Panc1 (cell line): ENCODE results near the gene ATP8B3. TPM values are rescaled to one million over a fixed set of nuclear protein-coding genes. Genes with fewer than 3 reads are reported as not detected.

Experiments used
- ATAC-seq: fragments of 200-7000 bp; cut with Tn5 transposase; 2 replicates; pipeline ENCODE4 v1.9.1; 2020; ENCODE audit warnings: mild to moderate bottlenecking, moderate library complexity
- BruUV-seq: library from RNA; stranded (reverse); fragments of 400-500 nt; replicated peaks from 2 replicates; lab custom pipeline; 2021; lab: Mats Ljungman, UMichigan
- CTCF ChIA-PET: fragments of 300-600 bp; sonication (Branson Sonifier 250); formaldehyde crosslinking; loops from one replicate; lab custom pipeline; 2022; ENCODE audit warnings: antibody characterized with exemption; lab: Charles Lee
- POLR2A ChIA-PET: fragments of 300-600 bp; sonication (Branson Sonifier 250); formaldehyde crosslinking; loops from one replicate; lab custom pipeline; 2022; ENCODE audit warnings: antibody characterized with exemption; lab: Charles Lee
- DNase-seq: peaks from one replicate; pipeline ENCODE4 v3.0.0-alpha.2; 2010; ENCODE audit warnings: low read depth, low spot score
- H3K27ac ChIP-seq: 2 replicates; pipeline ENCODE4 v1.5.1; 2011; ENCODE audit warnings: mild to moderate bottlenecking, low read length, inconsistent platforms
- H3K27me3 ChIP-seq: fragments of 200-500 bp; sonication (Bioruptor generic); 2 replicates; pipeline ENCODE4 v1.6.0; 2014; ENCODE audit warnings: low read length, inconsistent platforms; ENCODE audit not compliant: control insufficient read depth, insufficient read depth
- H3K36me3 ChIP-seq: fragments of 200-500 bp; sonication (Bioruptor generic); 2 replicates; pipeline ENCODE4 v1.5.1; 2014; ENCODE audit warnings: inconsistent platforms, mild to moderate bottlenecking, low read length, moderate library complexity; ENCODE audit not compliant: control insufficient read depth, insufficient read depth
- H3K4me1 ChIP-seq: 2 replicates; pipeline ENCODE4 v1.5.1; 2011; ENCODE audit warnings: inconsistent platforms, mild to moderate bottlenecking, low read length, moderate library complexity; ENCODE audit not compliant: control insufficient read depth, insufficient read depth
- H3K4me3 ChIP-seq, 2 experiments: 2 replicates each; pipeline ENCODE4 v1.5.1; 2011 to 2012; ENCODE audit warnings: low read depth in 2 of 2, low read length in 2 of 2, mild to moderate bottlenecking in 2 of 2, inconsistent platforms in 1 of 2, moderate library complexity in 1 of 2
- H3K9me3 ChIP-seq: fragments of 200-500 bp; sonication (Bioruptor generic); 2 replicates; pipeline ENCODE4 v1.5.1; 2014; ENCODE audit warnings: low read depth, mild to moderate bottlenecking, inconsistent platforms, low read length, moderate library complexity; ENCODE audit not compliant: control insufficient read depth, insufficient read depth
- CTCF ChIP-seq: fragments of 450-650 bp; IDR thresholded peaks from 2 replicates; pipeline ENCODE4 v1.5.1; 2017; ENCODE audit warnings: mild to moderate bottlenecking
- POLR2AphosphoS5 ChIP-seq: IDR thresholded peaks from 2 replicates; pipeline ENCODE4 v1.6.1; 2012; ENCODE audit warnings: mild to moderate bottlenecking, low read depth, low read length, moderate library complexity
- REST ChIP-seq, 2 experiments: IDR thresholded peaks; 2 replicates each; pipeline ENCODE4 v1.6.1; 2011 to 2012; ENCODE audit warnings: low read depth in 2 of 2, control low read depth in 1 of 2, low read length in 1 of 2, mild to moderate bottlenecking in 1 of 2, moderate library complexity in 1 of 2; ENCODE audit not compliant: insufficient read depth in 1 of 2
- SIN3A ChIP-seq: IDR thresholded peaks from 2 replicates; pipeline ENCODE4 v1.6.1; 2012; ENCODE audit warnings: low read depth, mild to moderate bottlenecking, low read length, moderate library complexity, borderline replicate concordance; ENCODE audit not compliant: insufficient read depth
- TCF7L2 ChIP-seq: IDR thresholded peaks from 2 replicates; pipeline ENCODE4 v1.6.1; 2011; ENCODE audit warnings: mild to moderate bottlenecking, low read depth, low read length, inconsistent platforms
- in situ Hi-C: cut with HindIII; loops from 2 replicates; pipeline ENCODE4 v1.10.0; 2016; ENCODE audit warnings: low sequenced_read_pairs, low pct_unique_long_range_greater_than_20kb
- intact Hi-C: fragments of 100-400 bp; cut with micrococcal nuclease; formaldehyde crosslinking; loops from one replicate; pipeline ENCODE4 v1.10.0; 2022; ENCODE audit not compliant: unreplicated experiment
- total RNA-seq: library from RNA; stranded (reverse); gene quantifications from one replicate; pipeline ENCODE4 v1.2.1, GENCODE V29; 2021; ENCODE audit not compliant: unreplicated experiment

Gene ATP8B3
- total RNA-seq, 1 experiment from 2014 or later: 67.7 TPM

- DNase-seq (no peak), ATAC-seq (no peak)
- no peak overlapping the region for H3K27ac ChIP-seq
- CTCF ChIA-PET: no interaction called here
- no peaks in the 10 kb centered on the region for H3K36me3 ChIP-seq
- no peaks in the 10 kb centered on the region for H3K4me1 ChIP-seq
- H3K27me3 ChIP-seq: no peaks in the 10 kb centered on the region
- H3K9me3 ChIP-seq: no peaks in the 10 kb centered on the region
- BruUV-seq: TSS peak; percentile 56
- POLR2A ChIA-PET: no interaction called here
- intact Hi-C loops: no loop called here
- in situ Hi-C loops: no loop called here
- H3K4me3 ChIP-seq: no peak overlapping the region
- no peak for TF ChIP-seq POLR2AphosphoS5
- no peak for TF ChIP-seq SIN3A
- no peak for TF ChIP-seq CTCF
- TF ChIP-seq REST (IDR thresholded peaks at IDR 0.05; ENCODE audit: insufficient read depth in 1 of 2, low read depth in 2 of 2, low read length in 1 of 2): no peak
- TF ChIP-seq TCF7L2: no peak
Measured at GRCh38 chr19:1736927-1737326, 75.1 kb downstream of the ATP8B3 start.

GRCh38 chr19:1736280-1736679 is 75.8 kb downstream of the ATP8B3 start:
- ChIA-PET CTCF (no interaction called here), POLR2A (no interaction called here)
- no peak for TF ChIP-seq POLR2AphosphoS5
- no peaks in the 10 kb centered on the region for H3K4me1 ChIP-seq
- in situ Hi-C loops (no loop called here), intact Hi-C loops (no loop called here)
- no TSS peak for BruUV-seq
- H3K9me3 ChIP-seq: no peaks in the 10 kb centered on the region
- H3K27ac ChIP-seq: no peak overlapping the region
- H3K36me3 ChIP-seq: no peaks in the 10 kb centered on the region
- no peaks in the 10 kb centered on the region for H3K27me3 ChIP-seq
- ATAC-seq (no peak), DNase-seq (no peak)
- no peak overlapping the region for H3K4me3 ChIP-seq

GRCh38 chr19:1734321-1734966 is 77.6 kb downstream of the ATP8B3 start:
- Histone ChIP-seq H3K27ac (no peak overlapping the region), H3K9me3 (no peaks in the 10 kb centered on the region), H3K4me3 (no peak overlapping the region), H3K4me1 (no peaks in the 10 kb centered on the region), H3K36me3 (no peaks in the 10 kb centered on the region), H3K27me3 (no peaks in the 10 kb centered on the region)
- BruUV-seq: no TSS peak
- TF ChIP-seq REST (IDR thresholded peaks at IDR 0.05; ENCODE audit: insufficient read depth in 1 of 2, low read depth in 2 of 2, low read length in 1 of 2) (no peak), TCF7L2 (no peak), CTCF (no peak), POLR2AphosphoS5 (no peak), SIN3A (no peak)
- ATAC-seq (no peak), DNase-seq (no peak)
- ChIA-PET CTCF (no interaction called here), POLR2A (no interaction called here)
- in situ Hi-C loops (no loop called here), intact Hi-C loops (no loop called here)
